ENCODE results near the gene GUCY1B1. TPM values are rescaled to one million over a fixed set of nuclear protein-coding genes. Genes with fewer than 3 reads are reported as not detected.

Gene GUCY1B1
- 5.3 and 7.6 TPM in 2 replicates for total RNA-seq (2014; rRNA removed; shearing (Covaris generic))
- 10.2 and 10.7 TPM in 2 replicates for polyA plus RNA-seq (2015; cell fraction: cytosol; rRNA removed)
- 9.0 and 9.5 TPM in 2 replicates for polyA plus RNA-seq (2015; cell fraction: nucleus; rRNA removed)

DNA sequence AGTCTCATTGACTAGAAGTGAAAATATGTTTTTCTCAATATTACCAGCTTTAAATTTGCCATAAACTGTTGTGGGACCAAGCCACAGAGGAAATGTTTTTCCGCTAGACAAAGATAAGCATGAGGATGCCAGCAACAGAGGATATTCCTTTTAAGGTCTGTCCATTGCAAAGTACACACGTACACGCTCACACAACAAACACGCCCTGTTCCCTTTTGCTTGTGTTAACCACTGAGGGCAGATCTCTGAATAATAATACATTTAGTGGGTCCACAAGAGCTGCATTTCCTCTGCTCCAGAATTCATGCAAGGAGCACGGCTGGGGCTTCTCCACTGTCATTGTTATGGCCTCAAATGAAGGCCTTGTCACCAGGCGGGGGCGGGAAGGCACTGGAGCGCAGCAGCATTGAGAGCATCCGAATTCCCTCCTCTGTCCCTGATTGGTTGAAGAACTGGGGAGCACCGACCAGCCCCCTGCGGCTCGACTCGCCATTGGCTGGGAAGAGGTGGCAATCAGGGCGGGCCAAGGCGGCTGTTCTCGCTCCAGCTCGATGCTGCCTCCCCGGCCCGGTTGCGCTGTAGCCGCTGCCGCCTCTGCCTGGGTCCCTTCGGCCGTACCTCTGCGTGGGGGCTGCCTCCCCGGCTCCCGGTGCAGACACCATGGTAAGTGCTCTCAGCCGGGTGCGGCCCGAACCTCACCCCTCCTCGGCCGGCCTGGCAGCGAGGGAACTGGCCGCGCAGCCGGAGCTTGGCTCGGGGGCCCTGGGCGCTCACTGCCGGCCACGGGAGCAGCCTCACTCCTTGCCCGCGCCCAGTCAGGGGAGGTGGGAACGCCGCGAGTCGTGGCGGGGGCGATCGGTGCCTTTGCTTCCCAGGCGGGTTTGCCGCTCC lies at the start of gene GUCY1B1:
Gene GUCY1B1 (plus strand): TSS at position 541 of the 891 bp plus-strand sequence. CDS start 120 bp downstream, at position 661.
- peak; percentile 96 for DNase-seq (ENCODE audit: low read depth)

DNA sequence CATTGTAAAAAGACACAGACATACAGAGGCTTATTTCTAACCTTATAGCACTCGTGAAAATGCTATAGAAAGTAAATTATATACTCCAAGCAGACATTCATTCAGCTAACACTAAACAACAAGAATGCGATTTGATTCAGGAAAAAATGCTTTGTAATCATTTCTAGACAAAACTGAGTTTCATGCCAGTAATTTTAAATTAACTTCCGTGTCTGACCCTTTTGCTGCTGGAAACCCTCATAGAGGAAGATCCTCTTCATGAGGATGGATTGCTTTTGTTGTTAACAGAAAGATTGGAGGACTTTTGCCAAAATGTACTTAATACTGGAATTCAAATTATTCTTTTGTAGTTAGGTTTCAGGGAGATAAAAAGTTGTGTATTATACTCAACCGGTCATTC lies 48.9 kb upstream of the GUCY1B1 start:
- no peak for DNase-seq (ENCODE audit: low read depth)

DNA sequence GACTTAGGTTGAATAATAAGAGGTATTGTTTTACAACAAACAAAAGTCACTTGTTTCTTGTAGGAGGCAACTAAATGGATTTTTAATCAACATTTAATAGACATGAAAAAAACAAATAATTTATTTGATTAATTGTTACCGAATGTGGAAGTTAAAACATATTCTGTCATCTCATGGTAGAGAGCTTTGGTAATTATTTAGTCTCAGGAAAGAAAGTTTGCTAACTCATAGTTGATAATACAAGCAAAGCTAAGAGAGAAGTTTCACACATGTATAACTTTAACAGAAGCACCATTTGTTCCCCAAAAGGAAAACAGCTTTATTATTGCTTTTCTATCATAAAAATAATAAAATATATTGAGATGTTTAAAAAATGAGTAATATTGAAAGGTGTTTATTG lies 47.3 kb upstream of the GUCY1B1 start:
- DNase-seq (ENCODE audit: low read depth): no peak

DNA sequence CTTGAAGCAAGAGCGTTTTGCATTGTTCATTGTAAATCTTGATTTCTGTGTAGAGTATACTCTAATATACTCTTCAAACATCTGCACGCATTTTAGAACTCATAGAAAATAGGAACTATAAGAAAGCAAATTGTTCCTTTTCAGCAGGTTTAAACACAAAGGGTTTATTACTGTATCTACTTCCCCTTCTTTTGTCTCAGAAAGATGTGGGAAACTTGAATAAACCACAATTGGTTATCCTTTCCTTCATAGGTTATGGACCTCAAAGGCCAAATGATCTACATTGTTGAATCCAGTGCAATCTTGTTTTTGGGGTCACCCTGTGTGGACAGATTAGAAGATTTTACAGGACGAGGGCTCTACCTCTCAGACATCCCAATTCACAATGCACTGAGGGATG lies 46.0 kb upstream of the GUCY1B1 start:
- DNase-seq (ENCODE audit: low read depth): no peak

DNA sequence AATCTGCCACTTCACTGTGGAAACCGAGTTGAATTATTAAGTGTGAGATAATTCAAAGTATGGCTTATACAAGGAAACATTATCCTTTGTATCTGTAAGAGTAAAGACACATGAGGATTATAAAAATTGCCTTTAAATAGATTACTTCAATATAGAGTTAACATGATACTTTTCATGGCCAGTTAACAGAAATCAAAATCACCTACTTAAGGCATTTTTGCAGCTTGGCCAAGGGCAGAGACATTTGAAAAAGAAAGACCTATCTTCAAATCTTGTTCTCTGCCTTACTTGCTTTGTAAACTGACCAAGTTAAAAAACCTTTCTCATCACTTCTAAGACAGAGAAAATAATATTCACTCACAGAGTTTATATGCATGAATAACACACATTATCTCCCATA lies 44.9 kb upstream of the GUCY1B1 start:
- no peak for DNase-seq (ENCODE audit: low read depth)

DNA sequence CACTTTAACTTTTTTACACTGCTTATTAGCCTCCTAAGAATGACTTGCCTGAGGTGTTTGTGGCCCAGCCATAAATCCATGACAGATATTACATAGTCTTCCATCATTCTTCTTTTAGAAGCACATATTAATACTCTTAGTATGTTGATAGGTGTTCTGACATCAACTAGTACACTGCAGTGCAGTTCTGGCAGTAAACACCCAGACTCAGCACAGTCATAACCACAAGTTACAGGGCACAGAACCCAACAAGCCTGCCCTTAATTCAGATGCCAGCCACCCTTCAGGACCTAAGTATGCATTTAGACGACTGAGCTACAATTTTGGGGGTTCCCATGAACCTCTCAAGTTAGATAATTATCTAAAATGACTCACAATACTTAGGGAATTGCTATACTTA lies 36.5 kb upstream of the GUCY1B1 start:
- no peak for DNase-seq (ENCODE audit: low read depth)

DNA sequence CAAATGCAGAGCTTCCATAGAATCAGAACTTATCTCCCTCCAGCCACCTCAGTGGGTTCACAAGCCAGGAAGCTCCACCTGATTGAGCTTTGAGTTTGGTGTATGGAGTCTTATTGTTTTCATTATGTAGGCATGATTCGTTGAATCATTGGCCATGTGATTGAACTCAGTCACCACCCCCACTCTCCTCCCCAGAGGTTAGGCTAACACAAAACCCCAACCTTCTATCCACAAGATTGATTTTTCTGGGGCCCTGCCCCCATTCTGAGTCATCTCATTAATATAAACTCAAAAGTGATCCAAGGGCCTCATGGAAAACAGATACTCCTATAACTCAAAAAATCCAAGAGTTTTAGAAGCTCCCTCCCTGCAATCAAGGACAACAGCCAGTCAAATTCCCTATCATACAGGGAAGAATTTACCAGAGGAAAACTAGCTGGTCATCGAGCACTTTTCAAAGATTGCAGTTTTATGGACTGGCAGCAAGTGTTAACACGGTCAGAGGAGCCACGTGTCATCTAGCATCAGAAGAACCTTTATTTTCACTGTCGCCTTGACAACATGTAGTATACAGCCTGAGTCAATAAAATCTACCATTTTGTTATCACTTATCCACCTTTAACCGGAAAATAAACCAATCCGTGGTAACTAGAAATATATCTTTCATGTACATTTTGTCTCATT lies 35.9 kb upstream of the GUCY1B1 start:
- DNase-seq (ENCODE audit: low read depth): peak; percentile 66

DNA sequence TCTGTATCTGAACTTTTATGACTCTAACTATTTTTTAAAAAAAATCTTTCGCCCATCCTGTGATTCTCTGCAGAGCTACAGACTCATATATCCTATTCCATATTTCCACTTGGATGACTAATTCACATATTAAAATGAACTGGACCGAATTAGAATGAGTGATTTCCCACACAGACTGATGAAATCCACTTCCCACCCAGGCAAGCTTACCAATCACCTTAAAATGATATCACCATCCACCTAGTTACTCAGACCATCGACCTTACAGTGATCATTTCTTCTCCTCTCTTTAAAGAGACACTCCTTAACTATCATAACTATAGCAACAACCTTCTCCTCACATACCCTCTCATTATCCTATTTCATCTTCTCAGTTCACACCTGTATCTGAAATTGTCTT lies 34.1 kb upstream of the GUCY1B1 start:
- DNase-seq (ENCODE audit: low read depth): no peak

DNA sequence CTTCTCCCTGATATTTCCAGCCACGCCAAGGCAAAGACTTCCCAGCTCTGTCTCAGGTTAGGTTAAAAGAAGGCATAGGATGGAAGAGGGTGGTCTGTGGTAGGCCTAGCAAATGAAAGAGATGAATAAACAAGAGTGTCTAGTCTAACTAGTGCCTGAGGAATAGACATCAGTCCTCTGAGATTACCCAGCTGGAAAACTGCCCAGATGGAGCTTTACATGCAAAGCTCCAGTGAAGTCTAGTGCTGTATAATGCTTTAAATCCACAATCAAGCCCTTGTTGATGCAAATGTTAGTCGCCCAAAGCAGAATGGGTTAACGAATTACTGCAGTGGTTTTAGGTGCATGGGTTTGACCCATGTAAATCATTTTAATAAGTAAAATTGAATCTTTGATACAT lies 24.8 kb upstream of the GUCY1B1 start:
- DNase-seq (ENCODE audit: low read depth): no peak

DNA sequence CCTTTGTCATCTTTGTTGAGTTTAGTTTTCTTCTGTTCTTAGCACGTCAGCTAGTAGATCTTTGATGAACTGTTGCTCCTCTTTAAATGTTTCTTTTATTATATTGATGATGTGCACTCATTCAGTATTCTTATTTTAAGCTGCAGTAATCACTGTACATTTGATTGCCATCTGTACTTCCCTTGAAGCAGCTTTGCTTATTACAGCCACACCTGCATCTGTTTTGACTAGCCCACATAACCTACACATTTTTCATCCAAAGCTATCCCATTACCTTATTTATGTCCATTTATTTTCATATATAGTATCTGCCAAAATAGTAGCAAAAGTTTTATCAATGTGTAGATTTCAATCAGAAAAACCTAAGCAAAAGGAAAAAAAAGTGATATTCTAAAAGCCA lies 23.9 kb upstream of the GUCY1B1 start:
- DNase-seq (ENCODE audit: low read depth): no peak

DNA sequence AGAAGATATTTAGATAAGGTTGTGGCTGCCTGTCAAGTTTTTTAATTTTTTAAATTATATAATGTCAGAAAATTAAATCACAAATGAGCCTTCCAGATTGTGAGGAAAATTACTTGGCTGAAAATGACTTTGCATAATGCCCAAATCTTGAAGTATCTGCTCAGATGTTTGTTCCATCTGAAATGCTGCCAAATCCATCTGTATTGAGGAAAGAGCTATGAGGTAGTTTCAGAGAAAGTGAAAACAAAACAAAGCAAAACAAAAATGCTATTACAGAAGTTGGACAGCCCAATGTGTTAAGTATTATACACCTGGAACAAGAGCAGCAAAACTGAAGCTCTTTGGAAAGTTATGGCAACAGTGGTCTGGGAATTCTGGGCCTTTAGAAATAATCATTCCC lies 23.3 kb upstream of the GUCY1B1 start:
- DNase-seq (ENCODE audit: low read depth): no peak

DNA sequence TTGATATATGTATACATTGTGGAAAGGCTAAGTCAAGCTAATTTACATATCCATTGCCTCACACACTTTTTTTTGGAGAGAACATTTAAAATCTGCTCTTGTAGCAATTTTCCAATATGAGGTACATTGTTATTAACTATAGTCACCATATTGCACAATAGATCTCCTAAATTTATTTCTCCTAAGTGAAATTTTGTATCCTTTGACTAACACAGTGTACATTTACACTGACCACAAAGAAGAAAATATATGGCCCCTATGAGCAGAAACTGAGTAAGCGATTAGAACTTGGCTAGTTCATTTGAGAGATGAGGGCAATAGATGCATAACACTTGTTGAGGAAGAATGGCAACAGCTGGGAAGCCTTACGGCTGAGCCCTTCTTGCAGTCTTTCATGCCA lies 20.3 kb upstream of the GUCY1B1 start:
- DNase-seq (ENCODE audit: low read depth): no peak

DNA sequence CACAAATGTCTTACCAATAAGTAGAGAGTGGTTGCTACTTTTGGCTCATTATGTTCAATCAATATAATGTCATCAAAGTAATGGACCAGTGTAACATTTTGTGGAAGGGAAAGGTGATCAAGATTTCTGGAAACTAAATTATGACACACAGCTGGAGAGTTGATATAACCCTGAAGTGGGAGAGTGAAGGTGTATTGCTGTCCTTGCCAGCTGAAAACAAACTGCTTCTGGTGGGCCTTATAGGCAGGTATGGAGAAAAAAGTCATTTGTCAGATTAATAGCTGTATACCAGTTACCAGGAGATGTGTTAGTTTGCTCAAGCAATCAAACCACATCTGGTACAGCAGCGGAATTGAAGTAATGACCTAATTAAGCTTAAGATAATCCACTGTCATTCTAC lies 17.3 kb upstream of the GUCY1B1 start:
- DNase-seq (ENCODE audit: low read depth): no peak

DNA sequence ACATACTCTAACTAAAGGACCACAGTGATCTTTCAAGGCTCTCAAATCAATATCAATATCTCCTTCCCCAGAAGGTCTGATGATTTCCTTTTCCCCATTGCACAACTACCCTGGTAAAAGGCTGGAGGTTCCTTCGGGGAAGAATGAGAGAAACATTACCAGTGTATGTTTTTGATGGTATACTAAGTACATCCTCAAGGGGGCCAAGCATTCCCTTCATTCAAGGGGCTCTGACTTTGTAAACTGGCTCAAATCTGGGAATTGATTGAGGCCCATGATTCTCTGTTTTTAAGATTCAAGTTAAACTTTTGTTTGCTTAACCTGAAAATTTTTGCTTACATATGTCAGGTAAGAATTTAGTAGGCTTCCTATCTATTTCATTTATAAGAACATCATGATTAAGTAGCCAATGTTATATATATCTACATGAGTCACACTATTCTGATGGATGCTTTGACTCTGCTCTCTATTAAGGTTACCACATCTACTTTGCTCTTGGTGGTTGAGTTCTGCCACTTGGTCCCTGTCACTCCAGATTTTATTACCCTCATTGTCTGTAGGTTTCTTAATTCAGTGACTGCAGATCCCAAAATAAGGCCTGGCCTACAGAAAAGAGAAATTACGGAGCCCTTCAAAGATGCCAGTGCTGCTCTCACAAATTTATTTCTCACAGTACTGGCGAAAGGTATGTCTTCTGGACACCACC lies 16.4 kb upstream of the GUCY1B1 start:
- DNase-seq (ENCODE audit: low read depth): no peak

DNA sequence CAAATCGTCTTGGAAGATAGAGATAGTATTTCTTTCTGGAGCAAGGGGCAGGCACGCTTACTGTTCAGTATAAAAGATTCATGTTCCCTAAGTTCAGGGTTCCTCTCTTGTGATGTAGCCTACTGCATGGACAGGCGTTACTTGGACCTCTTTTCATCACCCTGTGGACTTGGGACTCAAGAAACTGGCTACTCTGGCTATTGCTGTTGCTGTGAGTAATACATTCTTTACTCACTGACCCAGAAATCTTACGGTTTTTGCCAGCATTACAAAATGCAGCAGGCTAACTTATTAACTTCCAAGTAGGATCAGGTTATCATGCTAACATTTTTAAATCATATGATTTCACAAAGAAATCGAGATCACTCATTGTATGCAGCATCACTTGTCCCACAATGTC lies 12.8 kb upstream of the GUCY1B1 start:
- no peak for DNase-seq (ENCODE audit: low read depth)

DNA sequence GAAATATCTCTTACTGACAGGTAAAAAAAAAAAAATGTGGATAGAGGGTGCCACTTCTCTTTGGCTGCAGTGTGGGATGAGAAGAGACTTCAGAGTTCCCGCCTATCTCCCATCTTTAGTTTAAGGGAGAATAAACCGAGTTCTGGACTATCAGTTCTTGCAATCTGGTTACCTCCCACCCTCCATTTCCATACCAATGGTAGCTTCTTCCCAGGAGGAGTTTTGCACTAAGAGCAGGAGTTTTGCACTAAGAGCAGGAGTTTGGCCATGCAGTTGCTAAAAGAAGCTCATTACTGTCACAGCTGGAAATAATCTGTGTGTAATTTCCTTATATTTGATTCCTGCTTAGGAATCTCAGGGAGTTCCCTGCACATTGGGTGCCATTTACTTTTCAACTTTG lies 10.8 kb upstream of the GUCY1B1 start:
- no peak for DNase-seq (ENCODE audit: low read depth)

DNA sequence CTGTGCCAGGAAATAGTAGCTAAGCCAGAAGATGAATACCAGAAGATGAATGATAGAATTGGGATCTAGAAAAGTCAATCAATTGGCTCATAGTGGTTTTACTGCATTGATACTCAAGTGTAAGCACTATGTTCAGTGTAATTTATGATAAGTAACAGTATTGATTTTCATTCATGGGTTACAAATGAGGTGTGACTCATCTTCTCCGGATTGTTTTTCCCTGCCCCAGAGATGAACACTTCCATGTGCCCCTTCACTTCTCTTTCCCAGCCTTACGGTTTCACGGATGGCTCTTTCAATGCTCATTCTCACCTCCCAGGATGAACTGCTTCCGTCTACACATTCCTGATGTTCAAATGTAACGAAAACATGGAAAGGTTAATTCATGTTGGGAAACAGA lies 9.8 kb upstream of the GUCY1B1 start:
- no peak for DNase-seq (ENCODE audit: low read depth)

DNA sequence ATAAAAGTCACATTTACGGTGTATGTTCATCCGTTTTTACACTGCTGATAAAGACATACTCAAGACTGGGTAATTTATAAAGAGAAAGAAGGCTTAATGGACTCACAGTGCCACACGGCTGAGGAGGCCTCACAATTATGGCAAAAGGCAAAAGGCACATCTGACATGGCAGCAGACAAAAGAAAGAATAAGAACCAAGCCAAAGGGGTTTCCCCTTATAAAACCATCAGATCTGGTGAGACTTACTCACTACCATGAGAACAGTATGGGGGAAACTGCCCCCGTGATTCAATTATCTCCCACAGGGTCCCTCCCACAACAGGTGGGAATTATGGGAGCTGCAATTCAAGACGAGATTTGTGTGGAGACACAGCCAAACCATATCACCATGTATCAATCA lies 7.3 kb upstream of the GUCY1B1 start:
- no peak for DNase-seq (ENCODE audit: low read depth)

DNA sequence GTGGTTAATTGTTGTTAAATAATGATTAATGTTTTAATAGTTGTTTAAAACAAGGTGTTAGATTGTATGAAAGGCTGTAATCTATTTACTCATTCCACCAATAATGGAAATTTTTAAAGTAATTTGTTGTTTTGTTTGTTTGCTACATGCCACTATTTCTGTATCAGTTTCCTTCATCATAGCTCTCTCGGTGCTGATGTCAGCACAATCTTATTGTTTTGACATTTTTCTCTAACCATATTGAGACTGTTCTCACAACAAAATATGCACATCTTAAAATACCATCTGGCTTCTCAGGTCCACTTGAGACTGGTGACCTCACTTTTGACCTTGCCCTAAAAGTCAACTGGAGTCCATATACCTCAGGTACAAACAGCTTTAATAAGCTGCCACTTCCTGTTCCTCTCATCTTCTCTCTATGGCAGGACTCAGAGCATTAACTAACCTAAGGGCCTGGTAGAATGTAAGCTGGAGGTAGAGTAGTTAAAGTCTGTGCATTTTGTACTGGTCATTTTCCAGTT lies 1.0 kb upstream of the GUCY1B1 start:
- DNase-seq (ENCODE audit: low read depth): no peak

DNA sequence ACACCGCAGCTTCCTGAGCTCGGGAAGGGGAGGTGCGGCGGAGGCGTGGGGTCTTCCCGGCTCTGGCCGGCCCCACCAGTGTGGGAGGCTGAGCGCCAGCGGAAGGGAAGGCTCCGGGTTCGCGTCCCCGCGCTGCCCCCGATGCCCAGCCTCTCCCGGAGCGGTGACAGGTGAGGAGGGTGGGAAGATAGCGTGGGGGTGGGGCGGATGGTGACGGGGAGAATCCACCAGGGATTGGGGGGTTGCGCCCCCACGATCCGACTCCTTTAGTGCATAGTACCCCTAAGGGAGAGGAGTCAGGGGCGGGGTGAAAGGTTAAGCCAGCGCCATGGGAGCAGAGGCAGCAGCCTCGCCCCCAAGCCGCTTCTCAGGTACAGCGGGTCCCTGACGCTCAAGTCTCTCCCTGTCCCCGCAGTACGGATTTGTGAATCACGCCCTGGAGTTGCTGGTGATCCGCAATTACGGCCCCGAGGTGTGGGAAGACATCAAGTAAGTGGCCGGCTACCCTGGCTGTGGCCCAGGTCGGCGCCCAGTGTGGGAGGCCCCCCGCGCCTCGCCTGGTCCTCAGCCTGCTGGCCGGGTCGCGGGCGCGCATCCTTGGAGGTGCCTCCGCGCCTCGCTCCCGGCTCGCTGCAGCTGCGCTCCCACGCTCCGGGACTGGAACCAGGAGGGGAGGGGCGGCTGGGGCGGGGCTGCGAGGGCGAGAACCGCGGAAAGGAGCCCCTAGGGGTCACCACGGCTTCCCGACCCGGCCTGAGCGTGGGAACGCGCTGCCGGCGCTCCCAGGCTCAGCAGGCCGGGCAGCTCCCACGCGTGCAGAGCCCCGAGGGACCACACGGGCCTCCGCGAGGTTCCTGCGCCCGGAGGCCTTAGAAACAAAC lies 791 bp downstream of the GUCY1B1 start:
- no peak for DNase-seq (ENCODE audit: low read depth)

DNA sequence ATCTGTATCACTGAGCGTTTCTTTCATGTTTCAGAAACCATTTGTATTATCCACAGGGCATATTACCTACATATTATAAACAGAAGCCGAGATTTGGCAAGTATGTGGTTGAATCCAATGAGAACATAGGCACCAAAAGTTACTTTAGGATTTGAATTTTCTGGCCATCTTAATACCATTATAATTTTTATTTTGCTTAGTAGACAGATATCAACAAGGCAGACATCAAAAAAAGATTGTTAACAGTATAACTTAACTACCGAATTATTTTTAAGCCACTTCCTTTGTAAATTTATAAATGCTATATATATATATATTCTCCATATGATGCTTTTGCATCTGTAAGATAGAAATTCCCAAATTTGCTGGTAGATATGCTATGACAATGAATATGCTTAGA lies 2.2 kb downstream of the GUCY1B1 start:
- DNase-seq (ENCODE audit: low read depth): no peak
